Epithelial cell of esophagus (primary cell): Measurements from ENCODE around the gene KLHL30.

Source experiments
- DNase-seq: peaks from one replicate; pipeline ENCODE4 v3.0.0; 2010; ENCODE audit warnings: low read depth
- H3K4me3 ChIP-seq: 2 replicates; pipeline ENCODE4 v1.5.1; 2011; ENCODE audit warnings: mild to moderate bottlenecking, low read length, control low read depth
- TF ChIP-seq, protein P1 (sequence below): IDR thresholded peaks from 2 replicates; pipeline ENCODE4 v1.5.1; 2011; ENCODE audit warnings: low read depth, mild to moderate bottlenecking, low read length, control low read depth, inconsistent platforms; ENCODE audit not compliant: insufficient read depth; ENCODE audit errors: missing control alignments

The KLHL30 gene

GRCh38 chr2:238131761-238132462, 6.6 kb upstream of the KLHL30 start:
- no peak for DNase-seq
- TF ChIP-seq, protein P1, sequence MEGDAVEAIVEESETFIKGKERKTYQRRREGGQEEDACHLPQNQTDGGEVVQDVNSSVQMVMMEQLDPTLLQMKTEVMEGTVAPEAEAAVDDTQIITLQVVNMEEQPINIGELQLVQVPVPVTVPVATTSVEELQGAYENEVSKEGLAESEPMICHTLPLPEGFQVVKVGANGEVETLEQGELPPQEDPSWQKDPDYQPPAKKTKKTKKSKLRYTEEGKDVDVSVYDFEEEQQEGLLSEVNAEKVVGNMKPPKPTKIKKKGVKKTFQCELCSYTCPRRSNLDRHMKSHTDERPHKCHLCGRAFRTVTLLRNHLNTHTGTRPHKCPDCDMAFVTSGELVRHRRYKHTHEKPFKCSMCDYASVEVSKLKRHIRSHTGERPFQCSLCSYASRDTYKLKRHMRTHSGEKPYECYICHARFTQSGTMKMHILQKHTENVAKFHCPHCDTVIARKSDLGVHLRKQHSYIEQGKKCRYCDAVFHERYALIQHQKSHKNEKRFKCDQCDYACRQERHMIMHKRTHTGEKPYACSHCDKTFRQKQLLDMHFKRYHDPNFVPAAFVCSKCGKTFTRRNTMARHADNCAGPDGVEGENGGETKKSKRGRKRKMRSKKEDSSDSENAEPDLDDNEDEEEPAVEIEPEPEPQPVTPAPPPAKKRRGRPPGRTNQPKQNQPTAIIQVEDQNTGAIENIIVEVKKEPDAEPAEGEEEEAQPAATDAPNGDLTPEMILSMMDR = no peak
- H3K4me3 ChIP-seq = no peak overlapping the region

- no peak overlapping the region for H3K4me3 ChIP-seq
- TF ChIP-seq, protein P1 = no peak
- DNase-seq = no peak
These were observed 5.7 kb upstream of the KLHL30 start for GRCh38 chr2:238132463-238133450.

- TF ChIP-seq, protein P1 = no peak
- no peak overlapping the region for H3K4me3 ChIP-seq
- DNase-seq = no peak
These were observed 4.7 kb upstream of the KLHL30 start for GRCh38 chr2:238133499-238134392.

DNA sequence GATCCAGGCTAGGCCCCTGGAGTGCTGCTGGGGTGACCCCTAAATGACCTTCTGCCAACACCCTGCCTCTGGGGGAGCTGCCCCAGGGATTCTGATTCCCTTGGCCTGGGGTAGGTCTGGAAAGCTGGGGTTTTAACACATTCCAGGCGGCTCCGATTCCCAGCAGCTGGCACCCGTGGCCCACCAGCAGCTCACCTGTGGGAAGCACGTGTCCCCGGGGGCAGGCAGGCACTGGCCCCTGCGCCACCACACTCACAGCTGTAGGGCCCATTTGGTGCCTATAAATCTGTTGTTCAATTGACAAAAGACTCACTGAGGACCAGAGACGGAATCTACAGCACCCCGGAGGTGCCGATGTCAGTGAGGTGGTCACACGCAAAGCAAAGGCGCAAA, 4.1 kb upstream of the KLHL30 start:
- DNase-seq = no peak
- TF ChIP-seq, protein P1 = no peak
- no peak overlapping the region for H3K4me3 ChIP-seq

DNA sequence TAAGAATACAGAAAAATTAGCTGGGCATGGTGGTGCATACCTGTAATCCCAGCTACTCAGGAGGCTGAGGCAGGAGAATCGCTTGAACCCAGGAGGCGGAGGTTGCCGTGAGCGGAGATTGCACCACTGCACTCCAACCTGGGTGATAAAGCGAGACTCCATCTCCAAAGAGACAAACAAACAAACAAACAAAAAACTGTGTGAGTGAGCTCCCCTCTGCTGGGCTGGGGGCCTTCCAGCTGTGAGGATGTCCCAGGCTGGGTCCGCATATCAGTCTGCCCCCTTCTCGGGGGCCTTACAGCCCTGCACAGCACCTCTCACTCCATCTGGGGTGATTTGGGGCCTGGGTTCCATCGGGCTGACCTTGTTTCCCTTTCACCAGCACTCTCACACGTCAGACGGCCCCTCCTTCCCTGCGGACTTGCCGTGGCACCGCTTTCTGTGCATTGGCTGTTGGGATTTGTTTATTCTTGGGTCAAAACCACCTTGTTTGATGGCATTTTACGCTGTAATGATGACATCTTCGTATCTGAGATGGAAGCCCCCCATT, 2.8 kb upstream of the KLHL30 start:
- TF ChIP-seq, protein P1 = no peak
- H3K4me3 ChIP-seq = no peak overlapping the region
- DNase-seq = no peak

GRCh38 chr2:238136820-238137537, 1.5 kb upstream of the KLHL30 start:
- TF ChIP-seq, protein P1 = no peak
- DNase-seq = peak; percentile 81
- no peak overlapping the region for H3K4me3 ChIP-seq
